Glutamatergic neuron (in vitro differentiated cells): ENCODE data around the gene LCNL1. TPM values are rescaled to one million over a fixed set of nuclear protein-coding genes. Genes with fewer than 3 reads are reported as not detected.

Experiments
- DNase-seq: peaks from one replicate; pipeline ENCODE4 v3.0.0; 2022
- H3K27ac Mint-ChIP-seq: one replicate; pipeline ENCODE4 v1.8.0; 2020; ENCODE audit warnings: mild to moderate bottlenecking, mixed read lengths, inconsistent platforms; ENCODE audit not compliant: unreplicated experiment
- H3K27me3 Mint-ChIP-seq: one replicate; pipeline ENCODE4 v1.8.0; 2020; ENCODE audit warnings: mild to moderate bottlenecking, moderate library complexity, mixed read lengths, inconsistent platforms; ENCODE audit not compliant: unreplicated experiment
- H3K36me3 Mint-ChIP-seq: one replicate; pipeline ENCODE4 v1.8.0; 2020; ENCODE audit warnings: mild to moderate bottlenecking, mixed read lengths, inconsistent platforms; ENCODE audit not compliant: unreplicated experiment
- H3K4me1 Mint-ChIP-seq: one replicate; pipeline ENCODE4 v1.8.0; 2020; ENCODE audit warnings: mild to moderate bottlenecking, low read depth, mixed read lengths, inconsistent platforms; ENCODE audit not compliant: unreplicated experiment
- H3K4me3 Mint-ChIP-seq: one replicate; pipeline ENCODE4 v1.8.0; 2020; ENCODE audit warnings: mild to moderate bottlenecking, mixed read lengths, inconsistent platforms; ENCODE audit not compliant: unreplicated experiment
- H3K9me3 Mint-ChIP-seq: one replicate; pipeline ENCODE4 v1.8.0; 2020; ENCODE audit warnings: mild to moderate bottlenecking, moderate library complexity, mixed read lengths, inconsistent platforms; ENCODE audit not compliant: unreplicated experiment
- total RNA-seq: library from RNA; stranded (reverse); fragmentation: NEBNext Ultra II Directional; extraction: Animal tissue kit (Norgen Biotek cat#: 25700); gene quantifications from one replicate; pipeline ENCODE4 v1.2.1, GENCODE V29; 2021; ENCODE audit not compliant: unreplicated experiment
- TF ChIP-seq, protein P1 (sequence below): fragments of 200-600 bp; sonication (generic); IDR thresholded peaks from one replicate; pipeline ENCODE4 v1.5.0; 2021; ENCODE audit not compliant: partially characterized antibody, unreplicated experiment

Gene LCNL1
- total RNA-seq, 1 donor from 2014 or later = not detected

DNA sequence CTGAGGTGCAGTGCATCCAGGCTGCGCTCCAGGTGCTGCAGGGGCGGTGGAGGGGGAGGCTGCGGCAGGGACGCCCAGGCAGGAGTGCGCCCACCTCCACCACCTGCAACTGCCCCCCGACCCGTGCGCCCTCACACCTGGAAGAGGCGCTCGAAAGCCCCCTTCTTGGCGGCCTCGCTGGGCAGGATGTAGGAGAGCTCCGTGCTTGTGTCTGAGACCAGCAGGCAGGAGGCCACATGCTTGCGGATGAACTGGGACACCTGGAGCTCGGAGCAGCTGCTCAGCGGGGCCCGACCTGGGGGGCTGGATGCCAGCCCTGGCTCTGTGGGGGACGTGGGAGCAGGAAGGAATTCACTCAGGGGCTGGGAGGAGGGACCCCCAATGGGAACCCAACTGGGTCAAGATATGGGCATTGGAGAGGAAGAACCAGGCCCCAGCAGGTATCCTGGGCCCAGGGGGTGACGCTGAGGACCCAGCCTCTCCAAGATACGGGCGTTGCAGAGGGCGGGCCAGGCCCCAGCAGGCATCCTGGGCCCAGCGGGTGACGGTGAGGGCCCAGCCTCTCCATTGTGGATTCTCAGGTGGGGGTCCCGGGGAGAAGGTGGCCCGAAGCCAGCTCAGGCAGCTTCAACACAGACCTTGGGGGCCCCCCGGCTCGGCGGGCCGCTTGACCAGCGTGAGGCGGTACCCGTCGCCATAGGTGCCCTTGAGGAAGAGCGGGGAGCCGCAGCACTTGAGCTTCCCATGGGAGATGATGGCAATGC lies 32.2 kb downstream of the LCNL1 start:
- no peaks in the 10 kb centered on the region for H3K36me3 Mint-ChIP-seq
- DNase-seq = no peak
- no peaks in the 10 kb centered on the region for H3K4me1 Mint-ChIP-seq
- TF ChIP-seq, protein P1, sequence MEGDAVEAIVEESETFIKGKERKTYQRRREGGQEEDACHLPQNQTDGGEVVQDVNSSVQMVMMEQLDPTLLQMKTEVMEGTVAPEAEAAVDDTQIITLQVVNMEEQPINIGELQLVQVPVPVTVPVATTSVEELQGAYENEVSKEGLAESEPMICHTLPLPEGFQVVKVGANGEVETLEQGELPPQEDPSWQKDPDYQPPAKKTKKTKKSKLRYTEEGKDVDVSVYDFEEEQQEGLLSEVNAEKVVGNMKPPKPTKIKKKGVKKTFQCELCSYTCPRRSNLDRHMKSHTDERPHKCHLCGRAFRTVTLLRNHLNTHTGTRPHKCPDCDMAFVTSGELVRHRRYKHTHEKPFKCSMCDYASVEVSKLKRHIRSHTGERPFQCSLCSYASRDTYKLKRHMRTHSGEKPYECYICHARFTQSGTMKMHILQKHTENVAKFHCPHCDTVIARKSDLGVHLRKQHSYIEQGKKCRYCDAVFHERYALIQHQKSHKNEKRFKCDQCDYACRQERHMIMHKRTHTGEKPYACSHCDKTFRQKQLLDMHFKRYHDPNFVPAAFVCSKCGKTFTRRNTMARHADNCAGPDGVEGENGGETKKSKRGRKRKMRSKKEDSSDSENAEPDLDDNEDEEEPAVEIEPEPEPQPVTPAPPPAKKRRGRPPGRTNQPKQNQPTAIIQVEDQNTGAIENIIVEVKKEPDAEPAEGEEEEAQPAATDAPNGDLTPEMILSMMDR = no peak
- H3K9me3 Mint-ChIP-seq = peaks cover 1% of the 10 kb centered on the region
- no peak overlapping the region for H3K27ac Mint-ChIP-seq
- no peak overlapping the region for H3K4me3 Mint-ChIP-seq
- H3K27me3 Mint-ChIP-seq = peaks cover 4% of the 10 kb centered on the region

DNA sequence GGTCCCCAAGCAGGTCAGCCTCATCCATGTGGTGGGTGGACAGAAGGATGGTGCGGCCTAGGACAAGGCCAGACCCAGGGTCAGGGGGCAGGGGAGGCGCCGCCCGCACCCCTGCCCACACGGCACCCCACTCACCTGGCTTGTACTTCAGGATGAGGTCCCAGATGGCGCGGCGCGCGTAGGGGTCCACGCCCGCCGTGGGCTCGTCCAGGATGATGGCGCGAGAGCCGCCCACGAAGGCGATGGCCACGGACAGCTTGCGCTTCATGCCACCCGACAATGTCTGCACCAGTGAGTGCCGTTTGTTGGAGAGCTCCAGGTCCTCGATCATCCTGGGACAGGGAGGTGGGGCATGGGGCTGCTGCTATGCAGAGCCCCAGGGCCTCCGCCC lies 32.7 kb downstream of the LCNL1 start:
- peaks cover 4% of the 10 kb centered on the region for H3K27me3 Mint-ChIP-seq
- H3K4me3 Mint-ChIP-seq = no peak overlapping the region
- no peaks in the 10 kb centered on the region for H3K4me1 Mint-ChIP-seq
- no peak for DNase-seq
- no peak overlapping the region for H3K27ac Mint-ChIP-seq
- H3K9me3 Mint-ChIP-seq = peaks cover 1% of the 10 kb centered on the region
- H3K36me3 Mint-ChIP-seq = no peaks in the 10 kb centered on the region
- TF ChIP-seq, protein P1 = no peak

DNA sequence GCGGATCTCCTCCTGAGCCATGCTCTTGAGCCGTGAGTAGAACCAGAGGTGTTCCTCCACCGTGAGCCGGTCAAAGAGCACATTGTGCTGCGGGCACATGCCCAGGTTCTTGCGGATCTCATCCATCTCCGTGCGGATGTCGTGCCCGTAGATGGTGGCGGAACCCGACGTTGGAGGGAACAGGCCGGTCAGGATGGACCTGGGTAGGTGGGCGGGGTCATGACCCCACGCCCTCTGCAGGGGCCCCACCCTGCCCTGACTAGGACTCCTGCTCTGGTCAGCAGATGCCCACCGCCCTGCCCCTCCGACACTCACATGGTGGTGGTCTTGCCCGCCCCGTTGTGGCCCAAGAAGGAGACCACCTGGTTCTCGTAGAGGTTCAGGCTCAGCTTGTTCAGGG lies 33.2 kb downstream of the LCNL1 start:
- peaks cover 4% of the 10 kb centered on the region for H3K27me3 Mint-ChIP-seq
- TF ChIP-seq, protein P1 = no peak
- no peaks in the 10 kb centered on the region for H3K4me1 Mint-ChIP-seq
- no peak for DNase-seq
- no peak overlapping the region for H3K27ac Mint-ChIP-seq
- peaks cover 1% of the 10 kb centered on the region for H3K9me3 Mint-ChIP-seq
- no peaks in the 10 kb centered on the region for H3K36me3 Mint-ChIP-seq
- no peak overlapping the region for H3K4me3 Mint-ChIP-seq

DNA sequence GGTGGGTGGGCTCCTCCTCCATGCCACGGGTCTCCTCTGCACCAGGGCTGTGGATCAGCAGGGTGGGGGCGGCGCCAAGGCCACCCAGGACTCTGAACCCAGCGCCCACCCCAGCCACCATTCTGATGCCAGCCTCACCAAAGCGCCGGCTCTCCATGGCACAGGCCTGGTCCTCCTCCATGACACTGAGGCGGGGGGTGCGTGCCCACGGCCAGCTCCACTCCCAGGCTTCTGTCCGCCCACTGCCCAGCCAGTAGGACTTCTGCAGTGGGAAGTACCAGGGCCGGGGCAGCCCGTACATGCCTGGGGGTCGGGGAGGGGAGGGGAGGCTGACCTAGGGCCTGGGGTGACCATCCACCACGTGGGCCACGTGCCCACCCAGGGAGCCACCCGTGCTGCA lies 33.6 kb downstream of the LCNL1 start:
- Mint-ChIP-seq H3K36me3 (no peaks in the 10 kb centered on the region), H3K27ac (no peak overlapping the region), H3K4me3 (no peak overlapping the region), H3K27me3 (peaks cover 4% of the 10 kb centered on the region), H3K4me1 (no peaks in the 10 kb centered on the region), H3K9me3 (peaks cover 1% of the 10 kb centered on the region)
- TF ChIP-seq, protein P1 = no peak
- DNase-seq = no peak

DNA sequence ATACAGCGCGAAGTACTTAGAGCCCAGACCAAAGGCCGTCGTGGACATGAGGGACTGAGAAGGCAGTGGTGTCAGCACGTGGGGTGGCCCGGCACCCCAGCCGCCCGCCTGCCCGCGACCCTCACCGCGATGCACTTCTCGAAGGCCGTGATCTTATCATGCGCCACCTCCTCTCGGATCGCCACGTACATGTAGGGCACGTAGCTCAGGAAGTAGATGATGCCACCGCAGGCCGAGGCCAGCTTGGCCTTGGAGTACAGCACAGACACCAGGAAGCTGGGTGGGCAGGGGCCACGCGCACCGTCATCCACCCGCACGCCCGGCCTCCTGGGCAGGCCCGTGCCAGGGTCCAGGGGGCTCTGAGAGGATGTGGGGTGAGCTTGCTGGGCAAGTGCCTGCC lies 34.3 kb downstream of the LCNL1 start:
- Mint-ChIP-seq H3K36me3 (no peaks in the 10 kb centered on the region), H3K9me3 (peaks cover 1% of the 10 kb centered on the region), H3K27me3 (peaks cover 4% of the 10 kb centered on the region), H3K27ac (no peak overlapping the region), H3K4me3 (no peak overlapping the region), H3K4me1 (no peaks in the 10 kb centered on the region)
- TF ChIP-seq, protein P1 = no peak
- DNase-seq = no peak
